Measurements from ENCODE around the gene TNS3.

DNA sequence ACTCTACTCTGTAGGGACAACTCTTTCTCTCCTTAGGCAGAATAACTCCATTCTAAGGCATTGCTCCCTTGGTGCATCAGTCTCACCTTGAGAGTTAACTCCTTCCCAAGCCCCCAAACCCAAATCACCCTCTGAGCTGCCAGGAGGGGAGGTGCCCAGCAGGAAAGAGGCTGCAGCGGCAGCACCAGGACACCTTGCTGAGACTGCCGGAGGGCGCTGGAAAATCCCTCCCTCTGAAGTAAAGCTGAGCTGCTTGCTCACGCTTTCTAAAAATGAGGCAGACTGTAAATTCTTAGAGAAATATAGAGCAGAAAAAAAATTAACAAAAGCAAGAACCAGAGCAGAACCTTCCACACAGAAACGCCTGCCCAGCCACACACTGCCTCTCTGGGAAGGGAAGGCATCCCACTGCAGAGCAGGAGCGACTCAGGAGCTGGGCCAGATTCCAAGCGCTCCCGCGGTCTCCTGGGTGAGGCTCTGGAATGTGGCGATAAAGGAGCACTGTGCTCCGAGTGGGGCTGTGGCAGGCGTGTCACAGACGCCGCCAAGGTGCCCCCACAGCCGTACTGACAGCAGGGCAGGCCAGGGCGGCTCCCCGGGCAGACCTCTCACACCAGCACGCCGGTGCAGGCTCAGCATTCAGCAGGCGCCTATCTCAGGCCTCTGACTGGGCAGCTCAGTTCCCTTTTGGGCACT lies 202.1 kb downstream of the TNS3 start:
- TF ChIP-seq, protein P1, sequence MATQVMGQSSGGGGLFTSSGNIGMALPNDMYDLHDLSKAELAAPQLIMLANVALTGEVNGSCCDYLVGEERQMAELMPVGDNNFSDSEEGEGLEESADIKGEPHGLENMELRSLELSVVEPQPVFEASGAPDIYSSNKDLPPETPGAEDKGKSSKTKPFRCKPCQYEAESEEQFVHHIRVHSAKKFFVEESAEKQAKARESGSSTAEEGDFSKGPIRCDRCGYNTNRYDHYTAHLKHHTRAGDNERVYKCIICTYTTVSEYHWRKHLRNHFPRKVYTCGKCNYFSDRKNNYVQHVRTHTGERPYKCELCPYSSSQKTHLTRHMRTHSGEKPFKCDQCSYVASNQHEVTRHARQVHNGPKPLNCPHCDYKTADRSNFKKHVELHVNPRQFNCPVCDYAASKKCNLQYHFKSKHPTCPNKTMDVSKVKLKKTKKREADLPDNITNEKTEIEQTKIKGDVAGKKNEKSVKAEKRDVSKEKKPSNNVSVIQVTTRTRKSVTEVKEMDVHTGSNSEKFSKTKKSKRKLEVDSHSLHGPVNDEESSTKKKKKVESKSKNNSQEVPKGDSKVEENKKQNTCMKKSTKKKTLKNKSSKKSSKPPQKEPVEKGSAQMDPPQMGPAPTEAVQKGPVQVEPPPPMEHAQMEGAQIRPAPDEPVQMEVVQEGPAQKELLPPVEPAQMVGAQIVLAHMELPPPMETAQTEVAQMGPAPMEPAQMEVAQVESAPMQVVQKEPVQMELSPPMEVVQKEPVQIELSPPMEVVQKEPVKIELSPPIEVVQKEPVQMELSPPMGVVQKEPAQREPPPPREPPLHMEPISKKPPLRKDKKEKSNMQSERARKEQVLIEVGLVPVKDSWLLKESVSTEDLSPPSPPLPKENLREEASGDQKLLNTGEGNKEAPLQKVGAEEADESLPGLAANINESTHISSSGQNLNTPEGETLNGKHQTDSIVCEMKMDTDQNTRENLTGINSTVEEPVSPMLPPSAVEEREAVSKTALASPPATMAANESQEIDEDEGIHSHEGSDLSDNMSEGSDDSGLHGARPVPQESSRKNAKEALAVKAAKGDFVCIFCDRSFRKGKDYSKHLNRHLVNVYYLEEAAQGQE (IDR thresholded peaks at IDR 0.05; ENCODE audit: insufficient replicate concordance, low read depth) = no peak
- TF ChIP-seq, protein P2, sequence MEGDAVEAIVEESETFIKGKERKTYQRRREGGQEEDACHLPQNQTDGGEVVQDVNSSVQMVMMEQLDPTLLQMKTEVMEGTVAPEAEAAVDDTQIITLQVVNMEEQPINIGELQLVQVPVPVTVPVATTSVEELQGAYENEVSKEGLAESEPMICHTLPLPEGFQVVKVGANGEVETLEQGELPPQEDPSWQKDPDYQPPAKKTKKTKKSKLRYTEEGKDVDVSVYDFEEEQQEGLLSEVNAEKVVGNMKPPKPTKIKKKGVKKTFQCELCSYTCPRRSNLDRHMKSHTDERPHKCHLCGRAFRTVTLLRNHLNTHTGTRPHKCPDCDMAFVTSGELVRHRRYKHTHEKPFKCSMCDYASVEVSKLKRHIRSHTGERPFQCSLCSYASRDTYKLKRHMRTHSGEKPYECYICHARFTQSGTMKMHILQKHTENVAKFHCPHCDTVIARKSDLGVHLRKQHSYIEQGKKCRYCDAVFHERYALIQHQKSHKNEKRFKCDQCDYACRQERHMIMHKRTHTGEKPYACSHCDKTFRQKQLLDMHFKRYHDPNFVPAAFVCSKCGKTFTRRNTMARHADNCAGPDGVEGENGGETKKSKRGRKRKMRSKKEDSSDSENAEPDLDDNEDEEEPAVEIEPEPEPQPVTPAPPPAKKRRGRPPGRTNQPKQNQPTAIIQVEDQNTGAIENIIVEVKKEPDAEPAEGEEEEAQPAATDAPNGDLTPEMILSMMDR (IDR thresholded peaks at IDR 0.05; ENCODE audit: insufficient read depth, low read length) = no peak

Data from HL-60 (cell line).